ENCODE measurements around the gene ADAM8. TPM values are rescaled to one million over a fixed set of nuclear protein-coding genes. Genes with fewer than 3 reads are reported as not detected.

Gene ADAM8
- total and polyA plus RNA-seq, 2 of the 4 experiments (the other 2 are of a cell fraction): under 0.01 to 0.74 TPM

- Histone ChIP-seq H2AK5ac (ENCODE audit: low read depth, low read length) (no peak overlapping the region), H2BK120ac (ENCODE audit: low read depth, low read length) (no peak overlapping the region), H3K9me3 (ENCODE audit: control insufficient read depth, insufficient read depth, low read length) (no peaks in the 10 kb centered on the region), H4K91ac (ENCODE audit: insufficient read depth, low read depth, low read length) (no peak overlapping the region), H3K23ac (ENCODE audit: low read depth, low read length) (no peak overlapping the region), H2BK20ac (ENCODE audit: low read depth, low read length) (no peak overlapping the region), H3K27ac (ENCODE audit: insufficient read depth, low read length) (no peak overlapping the region), H2BK15ac (ENCODE audit: low read depth, low read length) (no peak overlapping the region), H3K27me3 (ENCODE audit: control insufficient read depth, insufficient read depth, low read length) (no peaks in the 10 kb centered on the region), H3K36me3 (ENCODE audit: control insufficient read depth, insufficient read depth, low read length) (peaks cover 34% of the 10 kb centered on the region), H3K9ac (ENCODE audit: low read depth, low read length) (no peak overlapping the region), H3K9me1 (ENCODE audit: insufficient read depth, low read length) (peaks cover 9% of the 10 kb centered on the region; the same call in 1 of the 2 replicates), H3K4ac (ENCODE audit: low read depth, low read length) (no peak overlapping the region), H3K14ac (replicated peaks; ENCODE audit: low read depth, low read length) (no peak overlapping the region), H2AFZ (replicated peaks; ENCODE audit: low read length, poor library complexity) (no peak overlapping the region), H4K8ac (ENCODE audit: low read depth in 2 of 2, low read length in 2 of 2) (no peak overlapping the region), H3K79me1 (ENCODE audit: low read depth in 1 of 2, low read length in 2 of 2) (peaks cover 15 to 45% of the 10 kb centered on the region in 2 experiments), H4K20me1 (ENCODE audit: insufficient read depth, low read length) (peaks cover 39% of the 10 kb centered on the region), H4K5ac (ENCODE audit: low read depth, low read length) (no peak overlapping the region), H3K4me1 (ENCODE audit: control insufficient read depth, insufficient read depth, low read length) (peaks cover 5% of the 10 kb centered on the region), H3K56ac (ENCODE audit: extremely low read depth, insufficient read depth, low read length) (no peak overlapping the region), H2AK9ac (replicated peaks; ENCODE audit: low read depth, low read length, poor library complexity) (no peak overlapping the region), H3K4me3 (ENCODE audit: insufficient read depth, low read depth, low read length) (no peak overlapping the region), H3K18ac (ENCODE audit: low read depth, low read length) (no peak overlapping the region), H2BK5ac (ENCODE audit: low read depth, low read length, poor library complexity, severe bottlenecking) (no peak overlapping the region), H3K4me2 (ENCODE audit: low read depth, low read length) (no peak overlapping the region)
- POLR2A ChIA-PET (ENCODE audit: unreplicated experiment): no interaction called here
- TF ChIP-seq RAD21 (IDR thresholded peaks at IDR 0.05; ENCODE audit: low read length) (no peak), NFE2L2 (IDR thresholded peaks at IDR 0.05; ENCODE audit: low read depth, low read length) (no peak), USF2 (IDR thresholded peaks at IDR 0.05; ENCODE audit: low read depth, low read length) (no peak), RFX5 (IDR thresholded peaks at IDR 0.05; ENCODE audit: low read depth, low read length) (no peak), POLR2A (IDR thresholded peaks at IDR 0.05; ENCODE audit: low read depth, low read length) (no peak), FOS (IDR thresholded peaks at IDR 0.05; ENCODE audit: low read depth, low read length) (no peak), BHLHE40 (IDR thresholded peaks at IDR 0.05; ENCODE audit: low read depth, low read length) (no peak), CHD1 (IDR thresholded peaks at IDR 0.05; ENCODE audit: low read depth, low read length) (no peak)
- CTCF ChIA-PET: no interaction called here
- intact Hi-C loops (cut with micrococcal nuclease) (no loop called here), in situ Hi-C loops (cut with MboI; ENCODE audit: low sequenced_read_pairs) (no loop called here), dilution Hi-C loops (cut with HindIII; ENCODE audit: low sequenced_read_pairs, unreplicated experiment) (no loop called here)
- no TSS peak for BruUV-seq (replicated peaks)
- ATAC-seq (ENCODE audit: low read depth): no peak
- DNase-seq: no peak
- WGBS, 2 experiments (ENCODE audit: extremely low coverage in 2 of 2, insufficient read length in 1 of 2): 97% methylated on average over 9 of the region's 14 CpGs; no CpG with 5 or more reads in 1 of the 2 experiments
Measured at GRCh38 chr10:133302230-133302629, 25.6 kb upstream of the ADAM8 start.
